Measurements from ENCODE around the gene OR4K17.
"Not testable (repeated sequence)": the region's sequence is repeated elsewhere in the genome, so short reads cannot be mapped to it uniquely, and the experiment has no call there.

OR4K17 gene

GRCh38 chr14:20110438-20110837, at the start of gene OR4K17:
TSS of gene OR4K17 (plus strand) at chr14:20110739. CDS start at chr14:20117500, 6,761 bp downstream.
- no peak for ATAC-seq
- TF ChIP-seq, protein P1, sequence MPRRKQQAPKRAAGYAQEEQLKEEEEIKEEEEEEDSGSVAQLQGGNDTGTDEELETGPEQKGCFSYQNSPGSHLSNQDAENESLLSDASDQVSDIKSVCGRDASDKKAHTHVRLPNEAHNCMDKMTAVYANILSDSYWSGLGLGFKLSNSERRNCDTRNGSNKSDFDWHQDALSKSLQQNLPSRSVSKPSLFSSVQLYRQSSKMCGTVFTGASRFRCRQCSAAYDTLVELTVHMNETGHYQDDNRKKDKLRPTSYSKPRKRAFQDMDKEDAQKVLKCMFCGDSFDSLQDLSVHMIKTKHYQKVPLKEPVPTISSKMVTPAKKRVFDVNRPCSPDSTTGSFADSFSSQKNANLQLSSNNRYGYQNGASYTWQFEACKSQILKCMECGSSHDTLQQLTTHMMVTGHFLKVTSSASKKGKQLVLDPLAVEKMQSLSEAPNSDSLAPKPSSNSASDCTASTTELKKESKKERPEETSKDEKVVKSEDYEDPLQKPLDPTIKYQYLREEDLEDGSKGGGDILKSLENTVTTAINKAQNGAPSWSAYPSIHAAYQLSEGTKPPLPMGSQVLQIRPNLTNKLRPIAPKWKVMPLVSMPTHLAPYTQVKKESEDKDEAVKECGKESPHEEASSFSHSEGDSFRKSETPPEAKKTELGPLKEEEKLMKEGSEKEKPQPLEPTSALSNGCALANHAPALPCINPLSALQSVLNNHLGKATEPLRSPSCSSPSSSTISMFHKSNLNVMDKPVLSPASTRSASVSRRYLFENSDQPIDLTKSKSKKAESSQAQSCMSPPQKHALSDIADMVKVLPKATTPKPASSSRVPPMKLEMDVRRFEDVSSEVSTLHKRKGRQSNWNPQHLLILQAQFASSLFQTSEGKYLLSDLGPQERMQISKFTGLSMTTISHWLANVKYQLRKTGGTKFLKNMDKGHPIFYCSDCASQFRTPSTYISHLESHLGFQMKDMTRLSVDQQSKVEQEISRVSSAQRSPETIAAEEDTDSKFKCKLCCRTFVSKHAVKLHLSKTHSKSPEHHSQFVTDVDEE (CRISPR knock-in tag; IDR thresholded peaks at IDR 0.05): no peak
- TF ChIP-seq ZNF565 (CRISPR knock-in tag; conservative IDR thresholded peaks at IDR 0.05; ENCODE audit: low read depth) (no peak), TCF4 (CRISPR knock-in tag; IDR thresholded peaks at IDR 0.05; ENCODE audit: borderline replicate concordance) (no peak), ZNF8 (CRISPR knock-in tag; IDR thresholded peaks at IDR 0.05) (no peak), ZNF70 (CRISPR knock-in tag; IDR thresholded peaks at IDR 0.05) (no peak), ZFP3 (CRISPR knock-in tag; IDR thresholded peaks at IDR 0.05) (no peak), ARNTL (CRISPR knock-in tag; IDR thresholded peaks at IDR 0.05; ENCODE audit: borderline replicate concordance, low read depth) (no peak), ESRRG (CRISPR knock-in tag; IDR thresholded peaks at IDR 0.05) (no peak), ZFP30 (CRISPR knock-in tag; IDR thresholded peaks at IDR 0.05) (no peak), ISL1 (CRISPR knock-in tag; IDR thresholded peaks at IDR 0.05) (no peak), ZC3H10 (CRISPR knock-in tag; IDR thresholded peaks at IDR 0.05) (no peak), POU6F1 (CRISPR knock-in tag; IDR thresholded peaks at IDR 0.05; ENCODE audit: borderline replicate concordance, low read depth) (no peak), GLIS3 (CRISPR knock-in tag; IDR thresholded peaks at IDR 0.05) (no peak), SNAI2 (CRISPR knock-in tag; IDR thresholded peaks at IDR 0.05) (no peak), OSR1 (CRISPR knock-in tag; IDR thresholded peaks at IDR 0.05) (no peak), RARB (CRISPR knock-in tag; IDR thresholded peaks at IDR 0.05) (no peak)
- TF ChIP-seq, protein P2, sequence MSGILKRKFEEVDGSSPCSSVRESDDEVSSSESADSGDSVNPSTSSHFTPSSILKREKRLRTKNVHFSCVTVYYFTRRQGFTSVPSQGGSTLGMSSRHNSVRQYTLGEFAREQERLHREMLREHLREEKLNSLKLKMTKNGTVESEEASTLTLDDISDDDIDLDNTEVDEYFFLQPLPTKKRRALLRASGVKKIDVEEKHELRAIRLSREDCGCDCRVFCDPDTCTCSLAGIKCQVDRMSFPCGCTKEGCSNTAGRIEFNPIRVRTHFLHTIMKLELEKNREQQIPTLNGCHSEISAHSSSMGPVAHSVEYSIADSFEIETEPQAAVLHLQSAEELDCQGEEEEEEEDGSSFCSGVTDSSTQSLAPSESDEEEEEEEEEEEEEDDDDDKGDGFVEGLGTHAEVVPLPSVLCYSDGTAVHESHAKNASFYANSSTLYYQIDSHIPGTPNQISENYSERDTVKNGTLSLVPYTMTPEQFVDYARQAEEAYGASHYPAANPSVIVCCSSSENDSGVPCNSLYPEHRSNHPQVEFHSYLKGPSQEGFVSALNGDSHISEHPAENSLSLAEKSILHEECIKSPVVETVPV (CRISPR knock-in tag; IDR thresholded peaks at IDR 0.05): no peak
- TF ChIP-seq, protein P3, sequence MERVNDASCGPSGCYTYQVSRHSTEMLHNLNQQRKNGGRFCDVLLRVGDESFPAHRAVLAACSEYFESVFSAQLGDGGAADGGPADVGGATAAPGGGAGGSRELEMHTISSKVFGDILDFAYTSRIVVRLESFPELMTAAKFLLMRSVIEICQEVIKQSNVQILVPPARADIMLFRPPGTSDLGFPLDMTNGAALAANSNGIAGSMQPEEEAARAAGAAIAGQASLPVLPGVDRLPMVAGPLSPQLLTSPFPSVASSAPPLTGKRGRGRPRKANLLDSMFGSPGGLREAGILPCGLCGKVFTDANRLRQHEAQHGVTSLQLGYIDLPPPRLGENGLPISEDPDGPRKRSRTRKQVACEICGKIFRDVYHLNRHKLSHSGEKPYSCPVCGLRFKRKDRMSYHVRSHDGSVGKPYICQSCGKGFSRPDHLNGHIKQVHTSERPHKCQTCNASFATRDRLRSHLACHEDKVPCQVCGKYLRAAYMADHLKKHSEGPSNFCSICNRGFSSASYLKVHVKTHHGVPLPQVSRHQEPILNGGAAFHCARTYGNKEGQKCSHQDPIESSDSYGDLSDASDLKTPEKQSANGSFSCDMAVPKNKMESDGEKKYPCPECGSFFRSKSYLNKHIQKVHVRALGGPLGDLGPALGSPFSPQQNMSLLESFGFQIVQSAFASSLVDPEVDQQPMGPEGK (CRISPR knock-in tag; IDR thresholded peaks at IDR 0.05; ENCODE audit: borderline replicate concordance): no peak

GRCh38 chr14:20092050-20092449, 18.5 kb upstream of the OR4K17 start:
- TF ChIP-seq CSDC2 (CRISPR knock-in tag; IDR thresholded peaks at IDR 0.05): no peak
- TF ChIP-seq TCF4 (CRISPR knock-in tag; IDR thresholded peaks at IDR 0.05; ENCODE audit: borderline replicate concordance): no peak
- no peak for ATAC-seq

GRCh38 chr14:20093442-20093841, 17.1 kb upstream of the OR4K17 start:
- TF ChIP-seq OSR1 (CRISPR knock-in tag; IDR thresholded peaks at IDR 0.05): no peak
- TF ChIP-seq ZNF565 (CRISPR knock-in tag; conservative IDR thresholded peaks at IDR 0.05; ENCODE audit: low read depth): no peak
- no peak for TF ChIP-seq RARB (CRISPR knock-in tag; IDR thresholded peaks at IDR 0.05)
- TF ChIP-seq, protein P1 (CRISPR knock-in tag; IDR thresholded peaks at IDR 0.05): no peak
- no peak for TF ChIP-seq CSDC2 (CRISPR knock-in tag; IDR thresholded peaks at IDR 0.05)
- TF ChIP-seq ZNF70 (CRISPR knock-in tag; IDR thresholded peaks at IDR 0.05): no peak
- no peak for TF ChIP-seq POU6F1 (CRISPR knock-in tag; IDR thresholded peaks at IDR 0.05; ENCODE audit: borderline replicate concordance, low read depth)
- no peak for TF ChIP-seq ZFP30 (CRISPR knock-in tag; IDR thresholded peaks at IDR 0.05)
- no peak for ATAC-seq

GRCh38 chr14:20098926-20099770, 11.4 kb upstream of the OR4K17 start:
- ATAC-seq: not testable (repeated sequence)
